HG02759 (cell line): ENCODE measurements around the gene MOB3A.
"Not testable (repeated sequence)": the region's sequence is repeated elsewhere in the genome, so short reads cannot be mapped to it uniquely, and the experiment has no call there.

Experiments used
- ATAC-seq: cut with Tn5 transposase; IDR thresholded peaks from one replicate; pipeline ENCODE4 v1.9.1; 2021; ENCODE audit warnings: mild to moderate bottlenecking, moderate library complexity; ENCODE audit not compliant: unreplicated experiment

MOB3A gene

DNA sequence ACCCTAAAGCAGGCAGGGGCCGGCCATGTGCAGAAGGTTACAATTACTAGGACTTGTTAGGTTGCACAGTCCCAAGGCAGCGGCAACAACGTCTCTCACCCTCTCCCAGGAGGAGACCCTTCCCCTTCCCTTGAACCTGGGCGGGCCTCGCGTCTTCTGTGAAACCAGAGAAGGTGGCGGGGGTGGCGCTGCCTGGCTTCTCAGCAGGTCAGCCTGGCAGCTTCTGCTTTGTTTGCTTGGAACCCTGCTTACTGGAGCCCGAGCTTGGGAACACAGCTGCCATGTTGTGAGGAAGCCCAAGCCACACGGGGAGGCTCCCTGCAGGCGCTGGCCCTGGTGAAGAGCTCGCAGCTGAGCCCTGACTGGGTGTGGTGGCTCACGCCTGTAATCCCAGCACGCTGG is 60.5 kb downstream of the MOB3A start:
- ATAC-seq = no peak

DNA sequence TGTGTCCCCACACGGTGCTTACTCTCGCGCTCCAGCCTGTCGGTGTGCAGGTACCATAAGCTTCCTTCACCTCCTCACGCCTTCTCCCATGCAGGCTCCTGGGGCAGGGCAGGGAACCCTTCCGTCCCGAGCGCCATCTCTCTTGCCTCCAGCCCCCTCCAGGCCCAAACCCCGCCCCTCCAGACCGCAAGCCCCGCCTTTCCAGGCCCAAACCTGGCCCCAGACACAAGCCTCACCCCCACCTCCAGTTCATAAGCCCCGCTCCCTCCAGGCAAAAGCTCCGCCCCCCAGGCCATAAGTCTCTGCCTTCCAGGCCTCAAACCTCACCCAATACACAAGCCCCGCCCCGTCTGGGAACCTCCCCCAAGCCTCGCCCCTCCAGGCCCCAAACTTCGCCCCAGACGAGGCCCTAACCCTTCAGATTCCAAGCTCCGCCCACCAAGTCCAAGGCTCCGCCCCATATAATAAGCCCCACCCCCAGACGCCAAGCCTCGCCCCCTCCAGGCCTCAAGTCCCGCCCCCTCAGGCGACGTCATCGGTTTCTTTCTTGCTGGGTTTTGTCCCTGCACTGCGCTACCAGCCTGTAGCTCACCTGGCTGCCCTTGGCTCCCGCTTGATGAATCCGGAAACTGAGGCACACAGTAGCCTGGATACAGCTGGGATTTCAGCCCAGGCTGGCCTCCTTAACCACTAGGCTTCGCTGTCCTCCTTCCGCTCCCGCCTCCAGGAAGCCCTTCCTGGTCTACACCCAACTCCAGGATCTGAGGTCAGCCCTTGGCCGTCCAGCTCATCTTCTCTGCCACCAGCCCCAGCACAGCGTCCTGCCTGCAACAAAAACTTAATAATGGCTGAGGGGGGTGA is 61.2 kb downstream of the MOB3A start:
- peak; percentile 44 for ATAC-seq

DNA sequence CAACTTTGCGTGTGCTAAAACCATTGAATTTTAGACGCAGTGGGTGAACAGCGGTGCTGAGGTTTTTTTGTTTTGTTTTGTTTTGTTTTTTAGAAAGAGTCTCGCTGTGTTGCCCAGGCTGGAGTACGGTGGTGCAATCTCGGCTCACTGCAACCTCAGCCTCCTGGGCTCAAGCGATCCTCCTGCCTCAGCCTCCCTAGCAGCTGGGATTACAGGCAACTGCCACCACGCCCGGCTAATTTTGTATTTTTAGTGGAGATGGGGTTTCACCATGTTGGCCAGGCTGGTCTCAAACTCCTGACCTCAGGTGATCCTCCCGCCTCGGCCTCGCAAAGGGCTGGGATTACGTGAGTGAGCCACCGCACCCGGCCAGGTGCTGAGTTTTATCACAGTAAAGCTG is 61.9 kb downstream of the MOB3A start:
- ATAC-seq = not testable (repeated sequence)

GRCh38 chr19:2033825-2034159 is 62.3 kb downstream of the MOB3A start:
- ATAC-seq = no peak

DNA sequence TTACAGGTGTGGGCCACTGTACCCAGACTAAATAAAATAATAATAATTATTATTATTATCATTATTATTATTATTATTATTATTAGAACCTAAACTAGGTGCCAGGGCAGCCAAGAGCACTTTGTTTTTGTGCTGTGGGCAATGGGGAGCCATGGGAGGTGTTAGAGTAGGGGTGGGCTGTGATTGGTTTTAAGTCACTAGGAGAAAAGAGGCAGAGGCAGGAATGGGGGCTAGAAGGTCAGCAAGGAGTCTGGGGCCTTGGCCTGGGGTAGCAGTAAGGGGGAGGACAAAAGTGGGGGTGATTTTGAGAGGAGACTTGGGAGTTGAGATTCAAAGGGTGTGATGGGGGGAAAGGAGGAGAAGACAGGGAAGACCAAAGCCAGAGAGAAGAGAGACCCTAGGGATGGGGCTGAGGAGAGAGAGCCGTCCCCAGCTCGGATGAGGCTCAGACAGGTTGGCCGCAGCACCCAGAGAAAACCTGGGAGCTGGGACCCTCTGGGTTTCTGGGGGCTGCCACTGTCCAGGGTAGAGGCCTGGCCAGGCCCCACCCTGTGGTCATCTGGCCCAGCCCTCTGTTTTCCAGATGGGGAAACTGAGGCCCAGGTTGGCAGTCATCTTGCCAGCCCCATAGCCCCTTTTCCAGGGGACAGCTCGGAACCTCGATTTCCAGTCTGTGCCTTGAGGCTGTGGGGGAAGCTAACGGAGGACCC is 62.9 kb downstream of the MOB3A start:
- ATAC-seq = no peak

GRCh38 chr19:2032296-2032941 is 63.7 kb downstream of the MOB3A start:
- ATAC-seq = no peak

DNA sequence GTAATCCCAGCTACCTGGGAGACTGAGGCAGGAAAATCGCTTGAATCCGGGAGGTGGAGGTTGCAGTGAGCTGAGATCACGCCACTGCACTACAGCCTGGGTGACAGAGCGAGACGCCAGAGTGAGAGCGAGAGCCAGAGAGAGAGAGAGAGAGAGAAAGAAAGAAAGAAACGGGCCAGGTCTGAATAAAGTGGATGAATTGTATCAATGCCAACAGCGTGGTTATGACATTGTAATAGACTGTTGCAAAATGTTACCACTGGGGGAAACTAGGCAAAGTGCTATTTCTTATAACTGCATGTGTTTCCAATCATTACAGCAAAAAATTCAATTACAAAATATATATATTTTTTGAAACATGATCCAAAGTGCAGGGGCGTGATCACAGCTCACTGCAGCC is 68.8 kb downstream of the MOB3A start:
- no peak for ATAC-seq

- no peak for ATAC-seq
These were observed 69.4 kb downstream of the MOB3A start for GRCh38 chr19:2026770-2027169.

- ATAC-seq = no peak
These were observed 73.8 kb downstream of the MOB3A start for GRCh38 chr19:2022289-2022688.

GRCh38 chr19:2021453-2022140 is 74.5 kb downstream of the MOB3A start:
- no peak for ATAC-seq
